GM21423 (cell line): Measurements from ENCODE around the gene TGFB1I1.
A peak's percentile ranks its signal among the peaks of the same experiment; 100 is the strongest.
"Not testable (repeated sequence)": the region's sequence is repeated elsewhere in the genome, so short reads cannot be mapped to it uniquely, and the experiment has no call there.

ENCODE experiments used
- ATAC-seq: cut with Tn5 transposase; IDR thresholded peaks from one replicate; pipeline ENCODE4 v1.9.1; 2021; ENCODE audit warnings: mild to moderate bottlenecking, moderate library complexity; ENCODE audit not compliant: unreplicated experiment

The TGFB1I1 gene

DNA sequence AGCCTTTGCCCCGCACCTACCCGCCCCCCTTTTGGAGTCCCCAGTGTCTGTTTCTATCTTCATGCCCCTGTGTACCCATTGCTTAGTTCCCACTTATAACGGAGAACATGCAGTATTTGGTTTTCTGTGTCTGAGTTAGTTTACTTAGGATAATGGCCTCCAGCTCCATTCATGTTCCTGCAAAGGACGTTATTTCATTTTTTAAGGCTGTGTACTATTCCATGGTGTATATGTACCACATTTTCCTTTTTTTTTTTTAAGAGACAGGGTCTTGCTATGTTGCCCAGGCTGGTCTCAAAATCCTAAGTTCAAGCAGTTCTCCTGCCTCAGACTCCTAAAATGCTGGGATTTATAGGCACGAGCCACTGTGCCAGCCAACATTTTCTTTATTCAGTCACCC is 4.1 kb upstream of the TGFB1I1 start:
- no peak for ATAC-seq

- ATAC-seq = no peak
These were observed 1.3 kb upstream of the TGFB1I1 start for GRCh38 chr16:31470615-31471014.

DNA sequence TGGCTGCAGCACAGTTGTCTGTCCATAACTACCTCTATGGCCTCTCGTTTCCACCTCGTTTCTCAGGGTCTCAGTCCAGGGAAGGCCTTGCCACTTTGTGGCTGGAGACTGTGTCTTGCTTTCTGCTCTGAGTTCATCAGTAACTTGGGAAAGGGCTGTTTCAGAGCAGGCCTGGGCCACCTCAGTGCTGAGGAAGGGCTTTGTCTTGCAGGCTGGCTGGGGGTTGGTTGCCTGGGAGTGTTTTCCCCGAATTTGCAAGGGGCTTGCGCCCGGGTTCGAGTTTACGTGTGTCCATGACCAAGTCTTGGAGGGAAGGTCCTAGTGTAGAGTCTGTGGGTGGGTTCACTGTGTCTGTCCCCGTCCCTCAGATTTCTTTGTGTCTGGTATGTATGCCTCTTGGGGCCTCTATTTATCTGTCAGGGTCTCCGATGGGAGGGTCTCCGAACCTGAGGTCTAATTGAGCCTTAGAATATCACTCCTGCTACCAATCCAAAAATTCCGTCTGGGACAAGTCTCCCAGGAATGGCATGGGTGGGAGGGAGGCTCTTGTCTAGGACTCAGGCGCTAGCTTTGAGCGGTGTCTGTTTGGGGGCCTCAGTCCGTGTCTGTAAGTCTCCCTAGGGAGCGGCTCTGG is 594 bp upstream of the TGFB1I1 start:
- ATAC-seq = no peak

DNA sequence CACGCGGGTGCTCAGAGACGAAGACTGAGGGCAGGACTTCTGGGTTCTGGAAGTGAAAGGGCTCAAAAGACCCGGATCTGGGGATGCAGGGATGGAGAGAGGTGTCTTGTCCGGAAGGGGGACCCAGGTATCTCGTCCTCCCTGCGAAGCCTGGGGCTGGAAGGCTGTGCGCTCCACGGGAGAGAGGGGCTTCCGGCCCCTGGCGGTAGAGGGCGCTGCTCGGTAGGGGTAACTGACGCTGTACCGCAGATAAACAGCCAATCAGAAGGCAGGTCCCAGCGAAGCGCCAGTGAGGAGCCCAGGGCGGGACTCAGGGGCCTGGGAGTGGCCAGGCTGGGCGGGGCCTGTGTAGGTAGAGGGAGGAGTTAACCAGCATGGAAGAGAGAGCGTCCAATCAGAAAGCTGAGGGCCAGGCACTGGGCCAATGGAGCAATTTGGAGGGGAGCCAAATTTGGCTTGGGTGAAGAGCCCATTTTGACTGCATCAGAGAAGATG is 804 bp downstream of the TGFB1I1 start:
- no peak for ATAC-seq

DNA sequence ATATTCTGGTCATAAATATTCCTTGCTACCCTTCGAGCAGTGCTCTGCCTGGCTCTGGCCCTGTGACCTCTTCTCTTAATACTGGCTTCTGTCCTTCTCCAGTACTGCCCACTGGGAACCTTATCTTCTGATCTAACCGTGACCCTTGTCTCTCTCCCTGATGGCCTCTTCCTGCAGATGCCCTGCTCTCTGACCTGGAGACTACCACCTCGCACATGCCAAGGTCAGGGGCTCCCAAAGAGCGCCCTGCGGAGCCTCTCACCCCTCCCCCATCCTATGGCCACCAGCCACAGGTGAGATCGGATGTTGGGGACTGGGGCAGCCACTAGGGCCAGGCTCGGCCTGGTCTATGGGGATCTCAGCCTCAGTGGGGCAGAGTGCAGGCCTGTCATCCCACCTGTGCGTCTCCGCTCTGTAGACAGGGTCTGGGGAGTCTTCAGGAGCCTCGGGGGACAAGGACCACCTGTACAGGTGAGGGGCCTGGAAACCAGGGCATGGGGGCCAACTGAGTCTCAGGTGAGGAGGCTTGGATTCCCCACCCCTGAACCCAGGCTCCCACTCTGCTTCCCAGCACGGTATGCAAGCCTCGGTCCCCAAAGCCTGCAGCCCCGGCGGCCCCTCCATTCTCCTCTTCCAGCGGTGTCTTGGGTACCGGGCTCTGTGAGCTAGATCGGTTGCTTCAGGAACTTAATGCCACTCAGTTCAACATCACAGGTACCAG is 1.5 kb downstream of the TGFB1I1 start:
- ATAC-seq = no peak

GRCh38 chr16:31474173-31474714 is 2.3 kb downstream of the TGFB1I1 start:
- no peak for ATAC-seq

DNA sequence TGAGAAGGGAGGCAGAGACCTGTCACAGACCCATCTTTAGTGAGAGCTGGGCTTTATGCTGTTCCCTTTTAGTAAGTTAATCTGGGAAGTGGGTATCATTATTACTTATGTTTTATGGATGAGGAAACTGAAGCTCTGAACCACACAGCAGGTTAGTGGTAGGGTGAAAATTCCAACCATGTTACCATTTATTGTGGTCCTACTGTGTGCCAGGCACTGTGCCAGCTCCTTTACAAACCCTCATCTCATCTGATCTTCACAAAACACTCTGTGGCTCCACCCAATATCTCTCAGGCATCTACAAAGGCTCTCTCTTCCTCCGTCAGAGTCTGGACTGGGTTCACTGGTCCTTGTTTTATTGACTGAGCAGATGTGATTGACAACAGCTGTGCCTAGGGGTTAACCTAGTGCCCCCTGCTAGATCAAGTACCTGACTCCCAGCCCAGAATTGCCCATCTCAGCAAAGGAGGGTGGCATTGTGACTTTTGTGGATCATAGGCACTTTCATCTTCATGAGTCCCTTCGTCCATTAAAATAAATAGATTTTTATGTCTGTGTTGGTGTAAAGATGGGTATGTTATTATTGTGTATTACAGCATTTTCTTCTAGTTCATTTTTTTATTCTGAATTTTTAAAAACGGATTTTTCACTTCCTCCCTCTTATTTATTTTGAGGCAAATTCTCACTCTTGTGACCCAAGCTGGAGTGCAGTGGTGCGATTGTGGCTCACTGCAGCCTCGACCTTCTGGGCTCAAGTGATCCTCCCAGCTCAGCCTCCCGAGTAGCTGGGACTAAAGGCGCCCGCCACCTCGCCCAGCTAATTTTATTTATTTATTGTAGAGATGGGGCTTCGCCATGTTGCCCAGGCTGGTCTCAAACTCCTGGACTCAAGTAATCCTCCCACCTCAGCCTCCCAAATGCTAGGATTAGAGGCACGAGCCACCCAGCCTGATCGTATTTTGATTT is 3.1 kb downstream of the TGFB1I1 start:
- ATAC-seq = no peak

GRCh38 chr16:31475946-31476302 is 4.0 kb downstream of the TGFB1I1 start:
- no peak for ATAC-seq

DNA sequence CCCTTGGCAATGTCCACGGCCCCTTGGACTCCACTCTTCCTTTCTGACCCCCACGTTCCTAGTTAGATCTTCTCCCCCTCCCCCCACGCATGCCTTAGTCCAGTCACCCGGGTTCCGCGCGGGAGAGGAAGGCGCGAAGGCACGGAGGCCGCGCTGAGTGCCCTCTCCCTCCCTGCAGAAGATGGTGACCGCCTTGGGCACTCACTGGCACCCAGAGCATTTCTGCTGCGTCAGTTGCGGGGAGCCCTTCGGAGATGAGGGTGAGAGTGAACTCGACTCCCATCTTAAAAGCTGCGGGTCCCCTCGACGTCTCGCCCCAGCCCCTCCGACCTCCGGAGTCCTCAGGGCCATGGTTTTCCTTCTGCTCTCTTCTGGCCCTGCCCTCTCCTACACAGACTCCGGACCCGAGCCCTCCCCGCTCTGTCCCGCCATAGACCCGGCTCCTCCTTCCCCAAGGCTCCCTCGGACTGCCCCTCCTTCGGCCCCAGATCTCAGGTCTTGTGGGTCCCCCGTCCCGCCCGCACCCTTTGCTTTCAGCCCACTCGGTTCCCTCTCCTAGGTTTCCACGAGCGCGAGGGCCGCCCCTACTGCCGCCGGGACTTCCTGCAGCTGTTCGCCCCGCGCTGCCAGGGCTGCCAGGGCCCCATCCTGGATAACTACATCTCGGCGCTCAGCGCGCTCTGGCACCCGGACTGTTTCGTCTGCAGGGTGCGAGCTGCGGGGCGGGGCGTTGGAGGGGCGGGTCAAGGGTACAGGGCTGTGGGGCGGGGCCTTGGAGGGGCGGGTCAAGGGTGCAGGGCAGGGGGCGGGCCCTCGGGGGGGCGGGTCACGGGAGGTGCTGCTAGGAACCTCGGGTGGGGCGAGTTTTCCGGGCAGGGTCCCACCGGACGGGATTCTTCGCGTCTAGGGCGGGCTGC is 4.6 kb downstream of the TGFB1I1 start:
- peak; percentile 68 for ATAC-seq

- ATAC-seq = no peak
These were observed 5.6 kb downstream of the TGFB1I1 start for GRCh38 chr16:31477220-31478216.

- ATAC-seq = no peak
These were observed 7.0 kb downstream of the TGFB1I1 start for GRCh38 chr16:31478956-31479355.

DNA sequence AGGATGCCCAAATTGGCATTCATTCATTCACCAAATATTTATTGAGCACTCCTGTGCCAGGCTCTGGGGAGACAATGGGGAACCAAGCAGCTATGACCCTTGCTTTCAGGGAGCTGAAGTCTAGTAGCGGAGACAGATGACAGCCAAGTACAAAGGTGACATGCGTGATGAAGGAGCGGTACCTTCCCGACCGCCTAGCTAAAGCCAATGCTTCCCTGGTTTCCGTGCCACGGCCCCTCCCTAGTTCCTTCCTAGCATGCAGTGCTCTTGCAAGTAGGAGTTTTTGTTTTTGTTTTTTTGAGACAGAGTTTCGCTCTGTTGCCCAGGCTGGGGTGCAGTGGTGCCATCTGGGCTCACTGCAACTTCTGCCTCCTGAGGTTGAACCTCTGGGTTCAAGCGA is 7.8 kb downstream of the TGFB1I1 start:
- no peak for ATAC-seq

GRCh38 chr16:31480851-31481536 is 9.0 kb downstream of the TGFB1I1 start:
- no peak for ATAC-seq

DNA sequence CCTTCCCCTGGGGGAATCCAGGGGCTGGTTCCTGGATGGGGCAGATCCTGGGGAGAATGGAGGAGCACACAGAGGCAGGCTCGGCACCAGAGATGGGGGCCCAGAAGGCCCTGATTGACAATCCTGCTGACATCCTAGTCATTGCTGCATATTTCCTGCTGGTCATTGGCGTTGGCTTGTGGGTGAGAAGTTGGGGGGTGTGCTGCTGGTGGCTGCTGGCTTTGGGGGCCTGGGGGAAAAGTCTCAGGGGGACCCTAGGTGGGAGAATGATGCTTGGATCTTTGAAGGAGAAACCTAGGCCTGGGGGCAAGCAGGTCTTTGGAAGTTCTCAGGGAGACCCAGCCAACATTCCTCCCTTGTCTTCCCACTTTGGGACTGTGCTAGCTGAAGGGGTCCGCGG is 11.1 kb downstream of the TGFB1I1 start, which contains the start of gene SLC5A2:
TSS of gene SLC5A2 (plus strand) at position 43 of the 400 bp plus-strand sequence. CDS start at position 57, 14 bp downstream.
- ATAC-seq = no peak

- not testable (repeated sequence) for ATAC-seq
These were observed 12.1 kb downstream of the TGFB1I1 start for GRCh38 chr16:31484048-31484447.

GRCh38 chr16:31484491-31485171 is 12.7 kb downstream of the TGFB1I1 start:
- no peak for ATAC-seq

GRCh38 chr16:31485571-31485970 is 13.6 kb downstream of the TGFB1I1 start:
- ATAC-seq = no peak

DNA sequence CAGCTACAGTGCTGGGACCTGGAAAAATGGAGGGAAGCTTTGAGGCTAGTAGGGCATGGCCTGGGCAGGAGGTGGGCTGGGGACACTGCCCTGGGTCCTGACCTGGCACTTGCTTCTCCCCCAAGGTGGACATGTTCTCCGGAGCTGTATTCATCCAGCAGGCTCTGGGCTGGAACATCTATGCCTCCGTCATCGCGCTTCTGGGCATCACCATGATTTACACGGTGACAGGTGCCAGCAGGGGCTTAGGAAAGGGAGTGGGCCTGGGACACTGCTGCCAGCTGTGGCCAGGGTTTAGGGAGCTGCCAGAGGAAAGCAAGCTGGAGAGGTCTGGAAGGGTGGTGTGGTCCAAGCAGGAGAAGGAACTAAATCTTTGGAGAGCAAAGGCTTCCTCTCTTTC is 14.1 kb downstream of the TGFB1I1 start:
- no peak for ATAC-seq
